ENCODE measurements around the gene BOK. TPM values are rescaled to one million over a fixed set of nuclear protein-coding genes. Genes with fewer than 3 reads are reported as not detected.

Gene BOK
- total RNA-seq, 3 donors from 2014 or later = 6.7 to 25.5 (median 7.4) TPM

GRCh38 chr2:241530571-241530970, 28.0 kb upstream of the BOK start:
- no peaks in the 10 kb centered on the region for H3K4me1 ChIP-seq (ENCODE audit: low read depth)
- H3K9me3 ChIP-seq = no peaks in the 10 kb centered on the region
- DNase-seq = no peak
- no peaks in the 10 kb centered on the region for H3K36me3 ChIP-seq (ENCODE audit: low read depth)
- no peak for ATAC-seq
- no peak overlapping the region for H3K4me3 ChIP-seq
- intact Hi-C loops (cut with DNase I, micrococcal nuclease) = no loop called here
- TF ChIP-seq CTCF (IDR thresholded peaks at IDR 0.05) = no peak

- intact Hi-C loops (cut with DNase I, micrococcal nuclease) = no loop called here
- no peak overlapping the region for H3K4me3 ChIP-seq
- DNase-seq (no peak), ATAC-seq (no peak)
- no peak for TF ChIP-seq CTCF (IDR thresholded peaks at IDR 0.05)
- no peaks in the 10 kb centered on the region for H3K36me3 ChIP-seq (ENCODE audit: low read depth)
- H3K9me3 ChIP-seq = no peaks in the 10 kb centered on the region
- no peaks in the 10 kb centered on the region for H3K4me1 ChIP-seq (ENCODE audit: low read depth)
These were observed 27.3 kb upstream of the BOK start for GRCh38 chr2:241531161-241531722.

- no peak overlapping the region for H3K4me3 ChIP-seq
- no peak for TF ChIP-seq CTCF (IDR thresholded peaks at IDR 0.05)
- no peaks in the 10 kb centered on the region for H3K4me1 ChIP-seq (ENCODE audit: low read depth)
- intact Hi-C loops (cut with DNase I, micrococcal nuclease) = no loop called here
- no peak for ATAC-seq
- no peak for DNase-seq
- no peaks in the 10 kb centered on the region for H3K36me3 ChIP-seq (ENCODE audit: low read depth)
- no peaks in the 10 kb centered on the region for H3K9me3 ChIP-seq
These were observed 26.4 kb upstream of the BOK start for GRCh38 chr2:241532168-241532567.

- no peaks in the 10 kb centered on the region for H3K9me3 ChIP-seq
- intact Hi-C loops (cut with DNase I, micrococcal nuclease) = no loop called here
- ATAC-seq (no peak), DNase-seq (no peak)
- H3K4me1 ChIP-seq (ENCODE audit: low read depth) = no peaks in the 10 kb centered on the region
- no peak for TF ChIP-seq CTCF (IDR thresholded peaks at IDR 0.05)
- no peaks in the 10 kb centered on the region for H3K36me3 ChIP-seq (ENCODE audit: low read depth)
- H3K4me3 ChIP-seq = no peak overlapping the region
These were observed 25.6 kb upstream of the BOK start for GRCh38 chr2:241532733-241533601.

- Histone ChIP-seq H3K36me3 (ENCODE audit: low read depth) (no peaks in the 10 kb centered on the region), H3K4me3 (no peak overlapping the region), H3K9me3 (no peaks in the 10 kb centered on the region), H3K4me1 (ENCODE audit: low read depth) (no peaks in the 10 kb centered on the region)
- intact Hi-C loops (cut with DNase I, micrococcal nuclease) = no loop called here
- TF ChIP-seq CTCF (IDR thresholded peaks at IDR 0.05) = no peak
- DNase-seq = no peak
- no peak for ATAC-seq
These were observed 24.3 kb upstream of the BOK start for GRCh38 chr2:241534293-241534692.
